ENCODE measurements around the gene QSOX2.
"Not testable (repeated sequence)": the region's sequence is repeated elsewhere in the genome, so short reads cannot be mapped to it uniquely, and the experiment has no call there.

The QSOX2 gene

GRCh38 chr9:136282272-136282861, 36.8 kb upstream of the QSOX2 start:
- DNase-seq, result no peak

- no peak for DNase-seq
Measured at GRCh38 chr9:136281421-136282271, 36.0 kb upstream of the QSOX2 start.

- no peak for DNase-seq
Measured at GRCh38 chr9:136280535-136281315, 35.1 kb upstream of the QSOX2 start.

- DNase-seq, result no peak
Measured at GRCh38 chr9:136279471-136279870, 33.9 kb upstream of the QSOX2 start.

- no peak for DNase-seq
Measured at GRCh38 chr9:136278894-136279293, 33.3 kb upstream of the QSOX2 start.

GRCh38 chr9:136278221-136278620, 32.6 kb upstream of the QSOX2 start:
- DNase-seq, result no peak

GRCh38 chr9:136277746-136278145, 32.1 kb upstream of the QSOX2 start:
- no peak for DNase-seq

GRCh38 chr9:136276716-136277115, 31.1 kb upstream of the QSOX2 start:
- no peak for DNase-seq

- DNase-seq, result no peak
Measured at GRCh38 chr9:136275655-136276429, 30.2 kb upstream of the QSOX2 start.

- no peak for DNase-seq
Measured at GRCh38 chr9:136274786-136275654, 29.4 kb upstream of the QSOX2 start.

- no peak for DNase-seq
Measured at GRCh38 chr9:136273921-136274785, 28.5 kb upstream of the QSOX2 start.

GRCh38 chr9:136273244-136273865, 27.7 kb upstream of the QSOX2 start:
- no peak for DNase-seq

- DNase-seq, result no peak
Measured at GRCh38 chr9:136270173-136270705, 24.6 kb upstream of the QSOX2 start.

GRCh38 chr9:136268735-136269134, 23.1 kb upstream of the QSOX2 start:
- DNase-seq, result no peak

- DNase-seq, result no peak
Measured at GRCh38 chr9:136268318-136268717, 22.7 kb upstream of the QSOX2 start.

GRCh38 chr9:136267261-136268111, 21.9 kb upstream of the QSOX2 start:
- peak; percentile 85 for DNase-seq

GRCh38 chr9:136266641-136267040, 21.0 kb upstream of the QSOX2 start:
- DNase-seq, result not testable (repeated sequence)

GRCh38 chr9:136265561-136266355, 20.1 kb upstream of the QSOX2 start:
- no peak for DNase-seq

Data from activated effector memory CD4-positive, alpha-beta T cell treated with Interleukin-2 at 50 U/mL for 16 hours (primary cell).